B cell (primary cell): ENCODE measurements around the gene SH3D19. TPM values are rescaled to one million over a fixed set of nuclear protein-coding genes. Genes with fewer than 3 reads are reported as not detected.
A peak's percentile ranks its signal among the peaks of the same experiment; 100 is the strongest.

ENCODE experiments used
- ATAC-seq: fragments of 200-7000 bp; cut with Tn5 transposase; one replicate; pipeline ENCODE4 v1.10.0; 2021; ENCODE audit warnings: low read depth, mild to moderate bottlenecking, moderate number of reproducible peaks, moderate library complexity
- CTCF ChIA-PET: fragments of 350-600 bp; sonication (Branson Sonifier 250); formaldehyde crosslinking; loops from one replicate; lab custom pipeline; 2021; ENCODE audit warnings: antibody characterized with exemption, inconsistent platforms; lab: Charles Lee
- POLR2A ChIA-PET: fragments of 350-600 bp; sonication (Branson Sonifier 250); formaldehyde crosslinking; loops from one replicate; lab custom pipeline; 2021; ENCODE audit warnings: antibody characterized with exemption; lab: Charles Lee
- DNase-seq: peaks from one replicate; pipeline ENCODE4 v3.0.0; 2013
- H2AFZ ChIP-seq: 2 replicates; pipeline ENCODE4 v1.6.1; 2012; ENCODE audit warnings: mild to moderate bottlenecking, low read depth, low read length; ENCODE audit not compliant: insufficient read depth, poor library complexity, severe bottlenecking
- H3K27ac ChIP-seq, 2 donors: 1 replicate in 1 of 2; 2 replicates in 1 of 2; pipeline ENCODE4 v1.5.1; 2012 to 2013; ENCODE audit warnings: low read length in 2 of 2, mild to moderate bottlenecking in 2 of 2, moderate library complexity in 1 of 2
- H3K27me3 ChIP-seq, 4 experiments: fragments of 200-600 bp in 1 of 4; sonication (generic) in 1 of 4; replicated peaks in 1 of 4; 1 replicate in 2 of 4; 2 replicates in 2 of 4; pipeline versions ENCODE4 v1.6.1 to v1.7.0; 2013 to 2016; ENCODE audit warnings: low read length in 3 of 4, mild to moderate bottlenecking in 2 of 4, mixed read lengths in 1 of 4, moderate library complexity in 1 of 4; ENCODE audit not compliant: insufficient read depth in 4 of 4, control insufficient read depth in 3 of 4; ENCODE audit errors: control extremely low read depth in 1 of 4
- H3K36me3 ChIP-seq, 2 experiments: replicated peaks in 1 of 2; 1 replicate in 1 of 2; 2 replicates in 1 of 2; pipeline versions ENCODE4 v1.6.1 to v1.7.1; 2013; ENCODE audit warnings: low read length in 1 of 2; ENCODE audit not compliant: insufficient read depth in 2 of 2, control insufficient read depth in 1 of 2; ENCODE audit errors: control extremely low read depth in 1 of 2, extremely low read depth in 1 of 2
- H3K4me1 ChIP-seq, 2 donors: fragments of 200-600 bp in 1 of 2; sonication (generic) in 1 of 2; 1 replicate in 1 of 2; 2 replicates in 1 of 2; pipeline versions ENCODE4 v1.5.1 to v1.6.1; 2013 to 2017; ENCODE audit warnings: low read length in 2 of 2; ENCODE audit not compliant: control insufficient read depth in 2 of 2, insufficient read depth in 2 of 2
- H3K4me2 ChIP-seq: replicated peaks from 2 replicates; pipeline ENCODE3; 2012; ENCODE audit warnings: mild to moderate bottlenecking, low read depth, low read length; ENCODE audit not compliant: poor library complexity, severe bottlenecking
- H3K4me3 ChIP-seq, 5 experiments: fragments of 200-600 bp in 1 of 5; sonication (generic) in 1 of 5; 1 replicate in 3 of 5; 2 replicates in 2 of 5; pipeline versions ENCODE4 v1.5.1 to v1.7.0; 2011 to 2016; ENCODE audit warnings: low read length in 4 of 5, mild to moderate bottlenecking in 4 of 5, low read depth in 2 of 5, control low read depth in 1 of 5, moderate library complexity in 1 of 5; ENCODE audit not compliant: insufficient read depth in 1 of 5; ENCODE audit errors: control extremely low read depth in 1 of 5, extremely low read depth in 1 of 5
- H3K79me2 ChIP-seq: fragments of 200-600 bp; sonication (generic); one replicate; pipeline ENCODE4 v1.6.0; 2016; ENCODE audit warnings: low read length; ENCODE audit not compliant: control insufficient read depth, insufficient read depth
- H3K9ac ChIP-seq: fragments of 200-600 bp; sonication (generic); 2 replicates; pipeline ENCODE4 v1.6.1; 2017; ENCODE audit warnings: mild to moderate bottlenecking, low read length, moderate library complexity
- H3K9me3 ChIP-seq, 3 donors: one replicate each; pipeline versions ENCODE4 v1.6.1 to v1.7.1; 2013; ENCODE audit warnings: low read length in 2 of 3; ENCODE audit not compliant: control insufficient read depth in 2 of 3, insufficient read depth in 1 of 3; ENCODE audit errors: control extremely low read depth in 1 of 3
- H4K20me1 ChIP-seq: 2 replicates; pipeline ENCODE4 v1.6.0; 2012; ENCODE audit warnings: mild to moderate bottlenecking, low read length; ENCODE audit not compliant: insufficient read depth, control insufficient read depth, poor library complexity, severe bottlenecking
- H3K27ac Mint-ChIP-seq: one replicate; pipeline ENCODE4 v1.8.0; 2021; ENCODE audit warnings: mixed read lengths
- H3K27me3 Mint-ChIP-seq: one replicate; pipeline ENCODE4 v1.8.0; 2021; ENCODE audit warnings: mixed read lengths
- H3K4me1 Mint-ChIP-seq: one replicate; pipeline ENCODE4 v1.8.0; 2021; ENCODE audit warnings: mixed read lengths
- H3K4me3 Mint-ChIP-seq: one replicate; pipeline ENCODE4 v1.8.0; 2021; ENCODE audit warnings: mixed read lengths
- H3K9me3 Mint-ChIP-seq: one replicate; pipeline ENCODE4 v1.8.0; 2022; ENCODE audit warnings: mixed read lengths; ENCODE audit not compliant: insufficient read depth
- EZH2 ChIP-seq: IDR thresholded peaks from 2 replicates; pipeline ENCODE4 v1.6.1; 2012; ENCODE audit warnings: borderline replicate concordance, low read depth, mild to moderate bottlenecking, moderate library complexity, low read length; ENCODE audit not compliant: insufficient read depth, poor library complexity, severe bottlenecking
- WGBS: methylation state at CpG from one replicate; pipeline ENCODE4 v1.1.5; 2013; ENCODE audit warnings: missing lambda C conversion rate; ENCODE audit not compliant: insufficient coverage; 5-methylcytosine and 5-hydroxymethylcytosine counted together
- intact Hi-C: fragments of 100-400 bp; cut with micrococcal nuclease; formaldehyde crosslinking; loops from one replicate; pipeline ENCODE4 v1.10.0; 2022
- polyA plus RNA-seq: library from polyadenylated mRNA; depleted of rRNA; stranded (reverse); fragments of >200 nt; gene quantifications from 2 replicates; pipeline ENCODE4 v1.2.3, GENCODE V29; 2012
- total RNA-seq, 2 donors: library from RNA; stranded (reverse); fragments of 120-200 nt in 1 of 2; gene quantifications; 1 replicate in 1 of 2; 2 replicates in 1 of 2; pipeline versions ENCODE4 v1.2.3 to v1.2.4, GENCODE V29; 2013 to 2022
- TF ChIP-seq, protein P1 (sequence below): fragments of 200-600 bp; IDR thresholded peaks from one replicate; pipeline ENCODE4 v1.8.0; 2022; ENCODE audit warnings: antibody characterized with exemption, mild to moderate bottlenecking

SH3D19 gene
- total and polyA plus RNA-seq, 2 donors (not counting 1 experiment from before 2014, with no cell fraction given) = 0.01 TPM; not detected in 1

DNA sequence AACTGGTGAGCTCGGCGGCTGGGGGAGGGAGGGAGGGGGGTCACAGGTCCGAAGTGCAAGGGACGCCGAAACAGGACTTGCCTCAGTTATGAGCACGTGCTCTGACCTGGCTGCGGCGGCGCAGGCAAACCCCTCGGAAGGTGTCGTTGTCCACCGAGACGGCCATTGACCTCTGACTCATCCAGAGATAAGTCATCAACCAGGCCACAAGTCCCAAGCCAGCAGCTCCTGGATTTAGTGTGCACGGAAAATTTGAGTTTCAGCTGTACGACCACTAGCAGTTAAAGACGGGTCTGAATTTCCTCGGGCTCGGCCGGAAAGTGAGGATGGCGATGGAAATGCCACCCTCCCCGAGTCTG lies 674 bp downstream of the SH3D19 start:
- Histone ChIP-seq H4K20me1 (no peaks in the 10 kb centered on the region), H3K27ac (no peak overlapping the region), H3K27me3 (peaks cover 0 to 26% (median 12%) of the 10 kb centered on the region in 4 experiments), H3K4me1 (no peaks in the 10 kb centered on the region), H3K79me2 (no peaks in the 10 kb centered on the region), H2AFZ (no peak overlapping the region), H3K4me3 (no peak overlapping the region), H3K9me3 (peaks cover 0 to 3% (median 0%) of the 10 kb centered on the region in 3 donors), H3K36me3 (no peaks in the 10 kb centered on the region), H3K4me2 (peak overlapping the region; percentile 28), H3K9ac (no peak overlapping the region)
- intact Hi-C loops = no loop called here
- no peak for TF ChIP-seq EZH2
- TF ChIP-seq, protein P1, sequence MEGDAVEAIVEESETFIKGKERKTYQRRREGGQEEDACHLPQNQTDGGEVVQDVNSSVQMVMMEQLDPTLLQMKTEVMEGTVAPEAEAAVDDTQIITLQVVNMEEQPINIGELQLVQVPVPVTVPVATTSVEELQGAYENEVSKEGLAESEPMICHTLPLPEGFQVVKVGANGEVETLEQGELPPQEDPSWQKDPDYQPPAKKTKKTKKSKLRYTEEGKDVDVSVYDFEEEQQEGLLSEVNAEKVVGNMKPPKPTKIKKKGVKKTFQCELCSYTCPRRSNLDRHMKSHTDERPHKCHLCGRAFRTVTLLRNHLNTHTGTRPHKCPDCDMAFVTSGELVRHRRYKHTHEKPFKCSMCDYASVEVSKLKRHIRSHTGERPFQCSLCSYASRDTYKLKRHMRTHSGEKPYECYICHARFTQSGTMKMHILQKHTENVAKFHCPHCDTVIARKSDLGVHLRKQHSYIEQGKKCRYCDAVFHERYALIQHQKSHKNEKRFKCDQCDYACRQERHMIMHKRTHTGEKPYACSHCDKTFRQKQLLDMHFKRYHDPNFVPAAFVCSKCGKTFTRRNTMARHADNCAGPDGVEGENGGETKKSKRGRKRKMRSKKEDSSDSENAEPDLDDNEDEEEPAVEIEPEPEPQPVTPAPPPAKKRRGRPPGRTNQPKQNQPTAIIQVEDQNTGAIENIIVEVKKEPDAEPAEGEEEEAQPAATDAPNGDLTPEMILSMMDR = no peak
- CTCF ChIA-PET = no interaction called here
- Mint-ChIP-seq H3K4me3 (no peak overlapping the region), H3K4me1 (peaks cover 11% of the 10 kb centered on the region), H3K27ac (no peak overlapping the region), H3K9me3 (no peaks in the 10 kb centered on the region), H3K27me3 (peaks cover 59% of the 10 kb centered on the region)
- ATAC-seq (no peak), DNase-seq (no peak)
- POLR2A ChIA-PET = no interaction called here
- WGBS = 16% methylated on average over 19 of the region's 21 CpGs

DNA sequence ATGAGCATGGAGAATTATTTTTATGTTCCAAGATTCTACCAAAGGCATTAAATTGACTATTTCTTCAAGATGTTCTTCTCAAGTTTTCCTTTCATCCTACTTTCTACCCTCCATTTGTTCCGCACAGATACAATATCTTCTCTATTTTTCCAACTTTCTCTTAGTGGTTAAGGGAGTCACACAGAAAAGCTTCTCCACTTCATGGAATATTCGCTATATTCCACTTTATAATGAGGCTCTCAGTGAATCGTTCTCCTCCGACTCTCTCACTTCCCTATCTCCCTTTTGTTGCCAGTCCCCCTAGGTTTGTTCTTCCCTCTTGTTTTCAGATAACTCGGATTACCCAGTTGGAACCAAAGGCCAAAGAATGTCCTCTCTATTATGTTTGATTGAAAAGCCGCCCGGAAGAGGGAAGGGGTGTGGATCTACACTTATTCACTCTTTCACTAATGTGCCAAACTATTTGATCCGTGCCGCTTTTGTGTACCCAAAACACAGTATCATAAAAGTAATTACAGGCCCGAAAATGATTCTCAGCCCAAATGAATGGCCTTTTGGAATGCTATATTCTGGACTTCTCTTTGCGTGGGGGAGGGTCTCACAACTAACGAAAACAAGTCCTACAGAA lies 1.2 kb downstream of the SH3D19 start:
- POLR2A ChIA-PET = no interaction called here
- Histone ChIP-seq H3K79me2 (no peaks in the 10 kb centered on the region), H3K4me3 (no peak overlapping the region), H2AFZ (no peak overlapping the region), H3K27ac (no peak overlapping the region), H4K20me1 (no peaks in the 10 kb centered on the region), H3K4me2 (no peak overlapping the region), H3K9me3 (peaks cover 0 to 3% (median 0%) of the 10 kb centered on the region in 3 donors), H3K36me3 (no peaks in the 10 kb centered on the region), H3K4me1 (no peaks in the 10 kb centered on the region), H3K27me3 (peaks cover 0 to 26% (median 13%) of the 10 kb centered on the region in 4 experiments), H3K9ac (no peak overlapping the region)
- WGBS = 97% methylated on average over 5 of the region's 12 CpGs
- CTCF ChIA-PET = no interaction called here
- H3K4me1 Mint-ChIP-seq = peaks cover 11% of the 10 kb centered on the region
- no peaks in the 10 kb centered on the region for H3K9me3 Mint-ChIP-seq
- intact Hi-C loops = no loop called here
- H3K27me3 Mint-ChIP-seq = peaks cover 57% of the 10 kb centered on the region
- DNase-seq (no peak), ATAC-seq (no peak)
- TF ChIP-seq EZH2 = no peak
- TF ChIP-seq, protein P1 = no peak
- H3K27ac Mint-ChIP-seq = no peak overlapping the region
- H3K4me3 Mint-ChIP-seq = no peak overlapping the region
